Panc1 (cell line): ENCODE results near the gene P2RY8. TPM values are rescaled to one million over a fixed set of nuclear protein-coding genes. Genes with fewer than 3 reads are reported as not detected.

Experiments
- ATAC-seq: fragments of 200-7000 bp; cut with Tn5 transposase; 2 replicates; pipeline ENCODE4 v1.9.1; 2020; ENCODE audit warnings: mild to moderate bottlenecking, moderate library complexity
- BruUV-seq: library from RNA; stranded (reverse); fragments of 400-500 nt; replicated peaks from 2 replicates; lab custom pipeline; 2021; lab: Mats Ljungman, UMichigan
- CTCF ChIA-PET: fragments of 300-600 bp; sonication (Branson Sonifier 250); formaldehyde crosslinking; loops from one replicate; lab custom pipeline; 2022; ENCODE audit warnings: antibody characterized with exemption; lab: Charles Lee
- POLR2A ChIA-PET: fragments of 300-600 bp; sonication (Branson Sonifier 250); formaldehyde crosslinking; loops from one replicate; lab custom pipeline; 2022; ENCODE audit warnings: antibody characterized with exemption; lab: Charles Lee
- DNase-seq: peaks from one replicate; pipeline ENCODE4 v3.0.0-alpha.2; 2010; ENCODE audit warnings: low read depth, low spot score
- H3K27ac ChIP-seq: 2 replicates; pipeline ENCODE4 v1.5.1; 2011; ENCODE audit warnings: mild to moderate bottlenecking, low read length, inconsistent platforms
- H3K27me3 ChIP-seq: fragments of 200-500 bp; sonication (Bioruptor generic); 2 replicates; pipeline ENCODE4 v1.6.0; 2014; ENCODE audit warnings: low read length, inconsistent platforms; ENCODE audit not compliant: control insufficient read depth, insufficient read depth
- H3K36me3 ChIP-seq: fragments of 200-500 bp; sonication (Bioruptor generic); 2 replicates; pipeline ENCODE4 v1.5.1; 2014; ENCODE audit warnings: inconsistent platforms, mild to moderate bottlenecking, low read length, moderate library complexity; ENCODE audit not compliant: control insufficient read depth, insufficient read depth
- H3K4me1 ChIP-seq: 2 replicates; pipeline ENCODE4 v1.5.1; 2011; ENCODE audit warnings: inconsistent platforms, mild to moderate bottlenecking, low read length, moderate library complexity; ENCODE audit not compliant: control insufficient read depth, insufficient read depth
- H3K4me3 ChIP-seq, 2 experiments: 2 replicates each; pipeline ENCODE4 v1.5.1; 2011 to 2012; ENCODE audit warnings: low read depth in 2 of 2, low read length in 2 of 2, mild to moderate bottlenecking in 2 of 2, inconsistent platforms in 1 of 2, moderate library complexity in 1 of 2
- H3K9me3 ChIP-seq: fragments of 200-500 bp; sonication (Bioruptor generic); 2 replicates; pipeline ENCODE4 v1.5.1; 2014; ENCODE audit warnings: low read depth, mild to moderate bottlenecking, inconsistent platforms, low read length, moderate library complexity; ENCODE audit not compliant: control insufficient read depth, insufficient read depth
- POLR2AphosphoS5 ChIP-seq: IDR thresholded peaks from 2 replicates; pipeline ENCODE4 v1.6.1; 2012; ENCODE audit warnings: mild to moderate bottlenecking, low read depth, low read length, moderate library complexity
- REST ChIP-seq, 2 experiments: IDR thresholded peaks; 2 replicates each; pipeline ENCODE4 v1.6.1; 2011 to 2012; ENCODE audit warnings: low read depth in 2 of 2, control low read depth in 1 of 2, low read length in 1 of 2, mild to moderate bottlenecking in 1 of 2, moderate library complexity in 1 of 2; ENCODE audit not compliant: insufficient read depth in 1 of 2
- SIN3A ChIP-seq: IDR thresholded peaks from 2 replicates; pipeline ENCODE4 v1.6.1; 2012; ENCODE audit warnings: low read depth, mild to moderate bottlenecking, low read length, moderate library complexity, borderline replicate concordance; ENCODE audit not compliant: insufficient read depth
- TCF7L2 ChIP-seq: IDR thresholded peaks from 2 replicates; pipeline ENCODE4 v1.6.1; 2011; ENCODE audit warnings: mild to moderate bottlenecking, low read depth, low read length, inconsistent platforms
- in situ Hi-C: cut with HindIII; loops from 2 replicates; pipeline ENCODE4 v1.10.0; 2016; ENCODE audit warnings: low sequenced_read_pairs, low pct_unique_long_range_greater_than_20kb
- intact Hi-C: fragments of 100-400 bp; cut with micrococcal nuclease; formaldehyde crosslinking; loops from one replicate; pipeline ENCODE4 v1.10.0; 2022; ENCODE audit not compliant: unreplicated experiment
- total RNA-seq: library from RNA; stranded (reverse); gene quantifications from one replicate; pipeline ENCODE4 v1.2.1, GENCODE V29; 2021; ENCODE audit not compliant: unreplicated experiment
- TF ChIP-seq, protein P1 (sequence below): fragments of 450-650 bp; IDR thresholded peaks from 2 replicates; pipeline ENCODE4 v1.5.1; 2017; ENCODE audit warnings: mild to moderate bottlenecking

Gene P2RY8
- total RNA-seq, 1 experiment from 2014 or later: 0.18 TPM

DNA sequence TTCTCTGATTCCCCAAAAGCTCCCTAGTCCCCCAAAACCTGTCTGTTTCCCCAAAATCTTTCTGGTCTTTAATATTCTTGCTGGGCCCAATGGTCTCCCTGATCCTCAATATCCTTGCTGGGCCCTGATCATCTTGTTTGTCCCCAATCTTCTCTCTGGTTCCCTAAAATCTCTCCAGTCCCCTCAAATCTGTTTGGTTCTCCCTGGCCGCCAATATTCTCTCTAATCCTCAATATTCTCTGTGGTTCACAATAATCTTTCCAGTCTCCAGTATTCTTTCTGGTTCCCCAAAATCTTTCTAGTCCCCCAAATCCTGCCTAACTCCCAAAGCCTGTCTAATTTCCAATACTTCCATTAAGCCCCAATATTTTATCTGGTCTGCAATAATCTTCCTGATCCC, 18.5 kb downstream of the P2RY8 start:
- intact Hi-C loops: no loop called here
- ATAC-seq (no peak), DNase-seq (no peak)
- Histone ChIP-seq H3K4me1 (no peaks in the 10 kb centered on the region), H3K4me3 (no peak overlapping the region), H3K27me3 (no peaks in the 10 kb centered on the region), H3K36me3 (no peaks in the 10 kb centered on the region), H3K27ac (no peak overlapping the region), H3K9me3 (no peaks in the 10 kb centered on the region)
- POLR2A ChIA-PET: no interaction called here
- TF ChIP-seq REST (IDR thresholded peaks at IDR 0.05; ENCODE audit: insufficient read depth in 1 of 2, low read depth in 2 of 2, low read length in 1 of 2) (no peak), SIN3A (no peak), POLR2AphosphoS5 (no peak), TCF7L2 (no peak)
- TF ChIP-seq, protein P1, sequence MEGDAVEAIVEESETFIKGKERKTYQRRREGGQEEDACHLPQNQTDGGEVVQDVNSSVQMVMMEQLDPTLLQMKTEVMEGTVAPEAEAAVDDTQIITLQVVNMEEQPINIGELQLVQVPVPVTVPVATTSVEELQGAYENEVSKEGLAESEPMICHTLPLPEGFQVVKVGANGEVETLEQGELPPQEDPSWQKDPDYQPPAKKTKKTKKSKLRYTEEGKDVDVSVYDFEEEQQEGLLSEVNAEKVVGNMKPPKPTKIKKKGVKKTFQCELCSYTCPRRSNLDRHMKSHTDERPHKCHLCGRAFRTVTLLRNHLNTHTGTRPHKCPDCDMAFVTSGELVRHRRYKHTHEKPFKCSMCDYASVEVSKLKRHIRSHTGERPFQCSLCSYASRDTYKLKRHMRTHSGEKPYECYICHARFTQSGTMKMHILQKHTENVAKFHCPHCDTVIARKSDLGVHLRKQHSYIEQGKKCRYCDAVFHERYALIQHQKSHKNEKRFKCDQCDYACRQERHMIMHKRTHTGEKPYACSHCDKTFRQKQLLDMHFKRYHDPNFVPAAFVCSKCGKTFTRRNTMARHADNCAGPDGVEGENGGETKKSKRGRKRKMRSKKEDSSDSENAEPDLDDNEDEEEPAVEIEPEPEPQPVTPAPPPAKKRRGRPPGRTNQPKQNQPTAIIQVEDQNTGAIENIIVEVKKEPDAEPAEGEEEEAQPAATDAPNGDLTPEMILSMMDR: no peak
- CTCF ChIA-PET: no interaction called here
- in situ Hi-C loops: no loop called here
- BruUV-seq: no TSS peak

- in situ Hi-C loops: no loop called here
- no TSS peak for BruUV-seq
- Histone ChIP-seq H3K27me3 (no peaks in the 10 kb centered on the region), H3K36me3 (no peaks in the 10 kb centered on the region), H3K27ac (no peak overlapping the region), H3K4me1 (no peaks in the 10 kb centered on the region), H3K4me3 (no peak overlapping the region), H3K9me3 (no peaks in the 10 kb centered on the region)
- TF ChIP-seq SIN3A: no peak
- TF ChIP-seq, protein P1: no peak
- TF ChIP-seq TCF7L2: no peak
- no peak for TF ChIP-seq POLR2AphosphoS5
- no peak for DNase-seq
- no peak for ATAC-seq
- CTCF ChIA-PET: no interaction called here
- POLR2A ChIA-PET: no interaction called here
- intact Hi-C loops: no loop called here
These were observed 20.3 kb downstream of the P2RY8 start for GRCh38 chrX:1516596-1517104.
